Testis (tissue), 3 donors: ENCODE data around the gene PEMT. TPM values are rescaled to one million over a fixed set of nuclear protein-coding genes. Genes with fewer than 3 reads are reported as not detected.

Experiments used
- DNase-seq: peaks from one replicate; pipeline ENCODE4 v3.0.0-alpha.2; 2019
- H3K27ac ChIP-seq, 2 donors: fragments of 200-600 bp; sonication (generic); one replicate each; pipeline ENCODE4 v1.5.1; 2019
- H3K27me3 ChIP-seq: fragments of 200-600 bp; sonication (generic); one replicate; pipeline ENCODE4 v1.5.1; 2019
- H3K36me3 ChIP-seq: fragments of 200-600 bp; sonication (generic); one replicate; pipeline ENCODE4 v1.5.1; 2017; ENCODE audit warnings: low read depth; ENCODE audit errors: missing control alignments
- H3K4me1 ChIP-seq: fragments of 200-600 bp; sonication (generic); one replicate; pipeline ENCODE4 v1.5.1; 2019
- H3K4me3 ChIP-seq, 2 donors: fragments of 200-600 bp; sonication (generic); one replicate each; pipeline ENCODE4 v1.5.1; 2017 to 2019
- H3K9me3 ChIP-seq: fragments of 200-600 bp; sonication (generic); one replicate; pipeline ENCODE4 v1.5.1; 2017
- POLR2A ChIP-seq: fragments of 450-650 bp; IDR thresholded peaks from one replicate; pipeline ENCODE4 v1.6.1; 2017; ENCODE audit warnings: antibody characterized with exemption, mild to moderate bottlenecking, moderate library complexity
- WGBS, 2 donors: methylation state at CpG; one replicate each; pipeline ENCODE4 v1.1.5; 2018; 5-methylcytosine and 5-hydroxymethylcytosine counted together
- intact Hi-C: fragments of 100-400 bp; cut with DNase I; formaldehyde crosslinking; loops from one replicate; pipeline ENCODE4 v1.15.1; 2023; ENCODE audit warnings: low total_unique reads
- polyA plus RNA-seq: library from polyadenylated mRNA; stranded (reverse); fragments of 350-450 nt; fragmentation: Illumina TruSeq; extraction: RNeasy Lipid Tissue Mini Kit (QIAGEN cat#74804); gene quantifications from one replicate; pipeline ENCODE4 v1.2.3, GENCODE V29; 2014; ENCODE audit warnings: low read depth, low replicate concordance; ENCODE audit not compliant: insufficient read depth
- total RNA-seq, 2 donors: library from RNA; depleted of rRNA; stranded (reverse); fragments of >200 nt; gene quantifications; one replicate each; pipeline ENCODE4 v1.2.3, GENCODE V29; 2016
- TF ChIP-seq, protein P1 (sequence below), 3 experiments: fragments of 450-650 bp in 2 of 3; fragments of 200-600 bp in 1 of 3; sonication (generic) in 1 of 3; IDR thresholded peaks; one replicate each; pipeline ENCODE4 v1.5.1; 2016 to 2019; ENCODE audit warnings: antibody characterized with exemption in 3 of 3, mild to moderate bottlenecking in 2 of 3, moderate library complexity in 1 of 3

Gene PEMT
- total and polyA plus RNA-seq, 3 donors from 2014 or later, result 66.0 to 120 (median 83.1) TPM

DNA sequence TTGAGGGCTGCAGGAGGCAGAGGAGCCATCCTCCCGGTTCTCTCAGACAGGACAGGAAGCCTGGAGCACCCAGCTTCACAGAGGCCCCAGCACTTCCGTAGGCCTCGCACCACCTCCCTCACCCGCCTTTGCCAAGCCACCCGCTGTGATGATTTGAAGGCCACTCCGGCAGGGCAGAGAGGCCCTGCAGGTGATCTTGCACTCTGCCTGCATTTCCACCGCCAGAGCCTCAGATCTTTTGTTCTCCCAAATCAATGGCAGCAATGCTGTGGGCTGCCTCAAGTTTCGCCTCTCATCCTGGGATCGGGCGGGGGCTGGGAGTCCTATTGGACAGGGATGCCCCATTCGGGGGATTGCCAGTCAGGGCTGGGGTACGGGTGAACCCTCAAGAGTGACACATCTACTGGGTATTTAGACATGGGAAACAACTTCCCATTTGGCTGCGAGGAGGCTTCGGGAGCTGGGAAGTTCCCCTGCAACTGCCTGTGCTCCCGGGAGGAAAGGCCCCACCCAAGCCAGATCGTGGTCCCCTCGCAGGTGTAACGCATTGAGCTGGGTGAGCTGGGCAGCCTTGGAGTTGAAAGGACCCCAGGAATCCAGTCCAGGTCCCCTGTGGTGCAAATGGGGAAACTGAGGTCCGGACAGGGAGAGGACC is 34.8 kb upstream of the PEMT start:
- Histone ChIP-seq H3K9me3 (no peaks in the 10 kb centered on the region), H3K4me3 (no peak overlapping the region), H3K27me3 (no peaks in the 10 kb centered on the region), H3K27ac (peak overlapping the region in 1 of 2 donors; percentile 26), H3K36me3 (no peaks in the 10 kb centered on the region), H3K4me1 (peaks cover 7% of the 10 kb centered on the region)
- intact Hi-C loops, result no loop called here
- 66 to 68% methylated on average over 18 to 19 of the region's 19 CpGs for WGBS, 2 donors
- no peak for TF ChIP-seq POLR2A
- TF ChIP-seq, protein P1, sequence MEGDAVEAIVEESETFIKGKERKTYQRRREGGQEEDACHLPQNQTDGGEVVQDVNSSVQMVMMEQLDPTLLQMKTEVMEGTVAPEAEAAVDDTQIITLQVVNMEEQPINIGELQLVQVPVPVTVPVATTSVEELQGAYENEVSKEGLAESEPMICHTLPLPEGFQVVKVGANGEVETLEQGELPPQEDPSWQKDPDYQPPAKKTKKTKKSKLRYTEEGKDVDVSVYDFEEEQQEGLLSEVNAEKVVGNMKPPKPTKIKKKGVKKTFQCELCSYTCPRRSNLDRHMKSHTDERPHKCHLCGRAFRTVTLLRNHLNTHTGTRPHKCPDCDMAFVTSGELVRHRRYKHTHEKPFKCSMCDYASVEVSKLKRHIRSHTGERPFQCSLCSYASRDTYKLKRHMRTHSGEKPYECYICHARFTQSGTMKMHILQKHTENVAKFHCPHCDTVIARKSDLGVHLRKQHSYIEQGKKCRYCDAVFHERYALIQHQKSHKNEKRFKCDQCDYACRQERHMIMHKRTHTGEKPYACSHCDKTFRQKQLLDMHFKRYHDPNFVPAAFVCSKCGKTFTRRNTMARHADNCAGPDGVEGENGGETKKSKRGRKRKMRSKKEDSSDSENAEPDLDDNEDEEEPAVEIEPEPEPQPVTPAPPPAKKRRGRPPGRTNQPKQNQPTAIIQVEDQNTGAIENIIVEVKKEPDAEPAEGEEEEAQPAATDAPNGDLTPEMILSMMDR (IDR thresholded peaks at IDR 0.05), result no peak
- DNase-seq, result no peak

DNA sequence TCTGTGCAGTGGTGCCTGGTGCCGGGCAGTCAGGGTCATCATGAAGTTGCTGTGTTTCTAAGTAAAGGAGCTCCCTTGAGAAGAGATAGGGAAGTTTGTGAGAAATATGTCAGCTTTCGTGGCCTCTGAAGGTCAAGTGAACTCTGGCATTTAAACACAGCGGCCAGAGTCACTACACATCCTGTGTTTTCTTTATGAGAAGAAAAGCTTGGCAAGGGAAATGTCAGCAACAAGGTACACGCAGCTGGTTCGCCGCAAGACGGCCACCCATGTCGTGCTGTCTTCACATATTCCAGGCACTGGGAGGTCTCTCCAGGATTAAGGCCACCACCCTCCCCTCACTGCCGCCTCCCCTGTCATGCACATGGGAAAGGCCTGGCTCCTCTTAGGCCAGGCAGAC is 33.2 kb upstream of the PEMT start:
- TF ChIP-seq POLR2A, result no peak
- TF ChIP-seq, protein P1 (IDR thresholded peaks at IDR 0.05), result no peak
- peak overlapping the region in 1 of 2 donors; percentile 53 for H3K27ac ChIP-seq
- peaks cover 7% of the 10 kb centered on the region for H3K4me1 ChIP-seq
- no peaks in the 10 kb centered on the region for H3K27me3 ChIP-seq
- peak; percentile 66 for DNase-seq
- no peaks in the 10 kb centered on the region for H3K9me3 ChIP-seq
- H3K36me3 ChIP-seq, result no peaks in the 10 kb centered on the region
- no peak overlapping the region for H3K4me3 ChIP-seq
- intact Hi-C loops, result no loop called here
- 31 to 40% methylated on average over 7 to 9 of the region's 9 CpGs for WGBS, 2 donors

DNA sequence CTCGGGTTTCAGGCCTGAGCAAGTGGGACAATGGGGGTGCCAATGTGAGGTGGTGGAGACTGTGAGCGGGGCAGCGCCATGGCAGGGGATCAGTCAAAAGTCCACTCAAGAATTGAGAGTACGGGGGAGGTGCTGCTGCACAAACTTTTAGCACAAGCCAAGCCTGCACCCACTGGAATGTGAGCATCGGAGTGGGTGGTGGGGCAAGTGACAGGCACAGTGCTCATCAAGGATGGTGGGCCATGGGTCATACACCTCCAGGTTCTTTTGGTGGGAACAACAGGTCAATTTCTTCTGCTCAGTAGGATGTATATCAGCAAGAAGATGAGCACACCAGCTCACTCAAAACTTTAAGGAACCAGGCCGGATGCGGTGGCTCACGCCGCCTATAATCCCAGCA is 32.4 kb upstream of the PEMT start:
- 93 to 94% methylated on average over 9 of the region's 9 CpGs for WGBS, 2 donors
- H3K4me1 ChIP-seq, result peaks cover 7% of the 10 kb centered on the region
- no peak for DNase-seq
- no peaks in the 10 kb centered on the region for H3K9me3 ChIP-seq
- TF ChIP-seq POLR2A, result no peak
- TF ChIP-seq, protein P1 (IDR thresholded peaks at IDR 0.05), result no peak
- intact Hi-C loops, result no loop called here
- H3K27ac ChIP-seq, result peak overlapping the region in 1 of 2 donors; percentile 45
- H3K36me3 ChIP-seq, result no peaks in the 10 kb centered on the region
- H3K4me3 ChIP-seq, result no peak overlapping the region
- no peaks in the 10 kb centered on the region for H3K27me3 ChIP-seq

DNA sequence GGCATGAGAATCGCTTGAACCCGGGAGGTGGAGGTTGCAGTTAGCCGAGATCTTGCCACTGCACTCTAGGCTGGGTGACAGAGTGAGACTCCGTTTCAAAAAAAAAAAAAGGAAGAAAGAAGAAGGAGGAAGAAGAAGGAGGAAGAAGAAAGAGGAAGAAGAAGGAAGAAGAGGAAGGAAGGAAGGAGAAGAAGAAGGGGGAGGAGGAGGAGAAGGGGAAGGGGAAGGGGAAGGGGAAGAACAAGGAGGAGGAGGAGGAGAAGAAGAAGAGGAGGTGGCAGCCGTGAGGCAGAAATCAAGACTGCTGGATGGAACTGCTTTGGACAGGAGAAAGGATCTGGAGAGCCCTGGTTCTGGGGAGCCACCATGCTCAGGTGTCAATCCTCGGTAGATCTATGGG is 29.7 kb upstream of the PEMT start:
- peaks cover 13% of the 10 kb centered on the region for H3K4me1 ChIP-seq
- intact Hi-C loops, result no loop called here
- no peak overlapping the region for H3K4me3 ChIP-seq
- no peaks in the 10 kb centered on the region for H3K36me3 ChIP-seq
- no peak for DNase-seq
- no peaks in the 10 kb centered on the region for H3K9me3 ChIP-seq
- TF ChIP-seq POLR2A, result no peak
- TF ChIP-seq, protein P1 (IDR thresholded peaks at IDR 0.05), result no peak
- no peak overlapping the region for H3K27ac ChIP-seq
- no peaks in the 10 kb centered on the region for H3K27me3 ChIP-seq
- 80 to 89% methylated on average over 6 of the region's 6 CpGs for WGBS, 2 donors

DNA sequence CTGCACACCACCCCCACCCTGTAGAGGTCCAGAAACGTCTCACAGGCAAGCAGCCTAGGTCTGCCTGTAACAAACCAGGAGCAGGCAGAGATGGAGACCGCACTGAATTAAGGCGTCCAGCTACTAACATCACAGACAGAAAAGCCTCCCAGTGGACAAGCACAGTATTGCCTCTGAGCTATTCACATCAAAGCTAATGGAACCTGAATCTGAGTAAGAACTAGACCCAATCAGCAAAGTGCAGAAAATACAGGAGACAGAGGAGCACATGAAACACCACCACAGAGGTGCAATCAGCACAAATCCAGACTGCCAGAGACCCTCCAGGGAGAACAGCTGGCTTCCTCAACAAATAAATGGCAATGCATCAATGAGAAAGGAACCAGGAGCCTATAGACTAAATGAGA is 22.2 kb upstream of the PEMT start:
- no peaks in the 10 kb centered on the region for H3K9me3 ChIP-seq
- no peak overlapping the region for H3K4me3 ChIP-seq
- intact Hi-C loops, result no loop called here
- 21 to 27% methylated on average over 2 to 3 of the region's 3 CpGs for whole genome bisulfite sequencing, 2 donors
- no peak for TF ChIP-seq POLR2A
- TF ChIP-seq, protein P1 (IDR thresholded peaks at IDR 0.05), result peak; percentile 73 to 87 (median 75)
- H3K27me3 ChIP-seq, result no peaks in the 10 kb centered on the region
- peak; percentile 87 for DNase-seq
- peaks cover 6% of the 10 kb centered on the region for H3K4me1 ChIP-seq
- H3K27ac ChIP-seq, result no peak overlapping the region
- no peaks in the 10 kb centered on the region for H3K36me3 ChIP-seq
